MM.1S (cell line): ENCODE measurements around the gene OGFRL1.

Source experiments
- CTCF ChIP-seq: fragments of 300-600 bp; sonication (generic); IDR thresholded peaks from 2 replicates; pipeline ENCODE4 v1.5.1; 2016; ENCODE audit warnings: antibody characterized with exemption, low read length, mixed read lengths
- EZH2 ChIP-seq: fragments of 300-600 bp; sonication (generic); optimal IDR thresholded peaks from 2 replicates; pipeline ENCODE3; 2017; ENCODE audit warnings: low read depth, mild to moderate bottlenecking, antibody characterized with exemption, low read length, mixed read lengths
- EZH2phosphoT487 ChIP-seq: fragments of 300-600 bp; sonication (generic); IDR thresholded peaks from 2 replicates; pipeline ENCODE4 v1.6.1; 2018; ENCODE audit warnings: antibody characterized with exemption, low read length

- TF ChIP-seq EZH2 (no peak), CTCF (no peak), EZH2phosphoT487 (no peak)
These were observed 3.4 kb downstream of the OGFRL1 start for GRCh38 chr6:71292001-71292400.
